ENCODE measurements around the gene ARHGAP29.

GRCh38 chr1:94160811-94161210, 76.6 kb downstream of the ARHGAP29 start:
- TF ChIP-seq CTCF (conservative IDR thresholded peaks at IDR 0.05; ENCODE audit: low read depth, low read length) (no peak), EZH2 (IDR thresholded peaks at IDR 0.05; ENCODE audit: borderline replicate concordance, low read depth, low read length, poor library complexity, severe bottlenecking) (no peak)

All from A673 (cell line).